Measurements from ENCODE around the gene ZMIZ1.

DNA sequence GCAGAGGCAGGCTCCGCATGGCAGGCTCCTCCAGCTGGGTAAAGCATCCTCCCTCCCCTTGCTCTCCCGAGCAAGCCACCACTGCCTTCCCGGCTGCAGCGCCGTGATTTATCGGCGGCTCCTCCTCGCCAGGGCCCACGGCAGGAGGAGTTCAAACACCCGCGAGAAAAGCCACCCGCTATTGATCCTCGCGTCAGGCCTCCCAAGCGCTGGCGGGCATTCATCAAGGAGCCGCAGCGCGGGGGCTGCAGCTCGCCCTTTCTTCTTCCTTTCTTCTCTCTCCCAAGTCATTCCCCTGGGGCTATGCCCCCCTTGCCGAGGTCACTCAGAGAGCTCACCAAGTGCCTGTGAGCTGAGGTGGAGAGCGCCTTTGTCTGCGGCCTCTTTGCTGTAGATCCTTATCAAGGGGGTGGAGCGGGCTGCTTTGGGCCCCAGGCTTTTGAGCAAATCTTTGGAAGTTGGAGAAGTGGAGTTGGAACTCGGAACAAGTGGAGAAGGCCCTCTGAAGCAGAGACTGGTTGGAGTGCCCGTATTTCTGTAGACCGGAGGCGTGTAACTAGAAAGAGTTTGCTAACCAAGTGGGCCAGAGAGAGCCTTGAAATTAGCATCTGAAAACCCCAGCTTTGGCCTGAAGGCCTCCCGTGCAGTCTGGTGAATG lies 171.3 kb downstream of the ZMIZ1 start:
- TF ChIP-seq EZH2 (IDR thresholded peaks at IDR 0.05; ENCODE audit: borderline replicate concordance, low read depth, low read length, poor library complexity, severe bottlenecking) = no peak
- TF ChIP-seq, protein P1, sequence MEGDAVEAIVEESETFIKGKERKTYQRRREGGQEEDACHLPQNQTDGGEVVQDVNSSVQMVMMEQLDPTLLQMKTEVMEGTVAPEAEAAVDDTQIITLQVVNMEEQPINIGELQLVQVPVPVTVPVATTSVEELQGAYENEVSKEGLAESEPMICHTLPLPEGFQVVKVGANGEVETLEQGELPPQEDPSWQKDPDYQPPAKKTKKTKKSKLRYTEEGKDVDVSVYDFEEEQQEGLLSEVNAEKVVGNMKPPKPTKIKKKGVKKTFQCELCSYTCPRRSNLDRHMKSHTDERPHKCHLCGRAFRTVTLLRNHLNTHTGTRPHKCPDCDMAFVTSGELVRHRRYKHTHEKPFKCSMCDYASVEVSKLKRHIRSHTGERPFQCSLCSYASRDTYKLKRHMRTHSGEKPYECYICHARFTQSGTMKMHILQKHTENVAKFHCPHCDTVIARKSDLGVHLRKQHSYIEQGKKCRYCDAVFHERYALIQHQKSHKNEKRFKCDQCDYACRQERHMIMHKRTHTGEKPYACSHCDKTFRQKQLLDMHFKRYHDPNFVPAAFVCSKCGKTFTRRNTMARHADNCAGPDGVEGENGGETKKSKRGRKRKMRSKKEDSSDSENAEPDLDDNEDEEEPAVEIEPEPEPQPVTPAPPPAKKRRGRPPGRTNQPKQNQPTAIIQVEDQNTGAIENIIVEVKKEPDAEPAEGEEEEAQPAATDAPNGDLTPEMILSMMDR (conservative IDR thresholded peaks at IDR 0.05; ENCODE audit: low read depth, low read length) = no peak
